PFSK-1 (cell line): ENCODE measurements around the gene NDC80.

Experiments used
- POLR2AphosphoS5 ChIP-seq: IDR thresholded peaks from 2 replicates; pipeline ENCODE4 v1.6.1; 2012; ENCODE audit warnings: low read depth, mild to moderate bottlenecking, control low read depth, low read length, moderate library complexity
- SIN3A ChIP-seq: IDR thresholded peaks from 2 replicates; pipeline ENCODE4 v1.6.1; 2012; ENCODE audit warnings: mild to moderate bottlenecking, low read length, moderate library complexity, borderline replicate concordance; ENCODE audit not compliant: insufficient read depth
- TAF1 ChIP-seq: IDR thresholded peaks from 2 replicates; pipeline ENCODE4 v1.6.1; 2012; ENCODE audit warnings: low read length, control low read depth, borderline replicate concordance; ENCODE audit not compliant: insufficient read depth

- TF ChIP-seq TAF1 (no peak), POLR2AphosphoS5 (no peak), SIN3A (no peak)
Observed at GRCh38 chr18:2657788-2658458, 86.6 kb downstream of the NDC80 start.
